GM18505 (cell line): ENCODE measurements around the gene FGF3.

ENCODE experiments used
- ATAC-seq: cut with Tn5 transposase; IDR thresholded peaks from one replicate; pipeline ENCODE4 v1.9.1; 2021; ENCODE audit not compliant: unreplicated experiment
- POLR2A ChIP-seq: IDR thresholded peaks from 4 replicates; pipeline ENCODE4 v1.6.1; 2011; ENCODE audit warnings: borderline replicate concordance; ENCODE audit not compliant: insufficient read depth, insufficient read length; ENCODE audit errors: extremely low read depth

The FGF3 gene

GRCh38 chr11:69799097-69799496 is 20.1 kb downstream of the FGF3 start:
- ATAC-seq, result no peak
- no peak for TF ChIP-seq POLR2A

GRCh38 chr11:69797737-69798528 is 21.3 kb downstream of the FGF3 start:
- no peak for ATAC-seq
- no peak for TF ChIP-seq POLR2A

- no peak for TF ChIP-seq POLR2A
- no peak for ATAC-seq
These were observed 22.1 kb downstream of the FGF3 start for GRCh38 chr11:69797156-69797555.

GRCh38 chr11:69796063-69796462 is 23.2 kb downstream of the FGF3 start:
- no peak for TF ChIP-seq POLR2A
- no peak for ATAC-seq

GRCh38 chr11:69791276-69792180 is 27.7 kb downstream of the FGF3 start:
- ATAC-seq, result no peak

GRCh38 chr11:69788956-69789355 is 30.3 kb downstream of the FGF3 start:
- no peak for ATAC-seq

More at GRCh38 chr11:69791276-69792180, 27.7 kb downstream of the FGF3 start:
- no peak for TF ChIP-seq POLR2A

GRCh38 chr11:69787906-69788305 is 31.3 kb downstream of the FGF3 start:
- no peak for ATAC-seq
- TF ChIP-seq POLR2A, result no peak

More at GRCh38 chr11:69788956-69789355, 30.3 kb downstream of the FGF3 start:
- TF ChIP-seq POLR2A, result no peak

GRCh38 chr11:69787457-69787856 is 31.8 kb downstream of the FGF3 start:
- no peak for TF ChIP-seq POLR2A
- no peak for ATAC-seq

GRCh38 chr11:69781241-69781640 is 38.0 kb downstream of the FGF3 start:
- ATAC-seq, result no peak
- TF ChIP-seq POLR2A, result no peak

- no peak for TF ChIP-seq POLR2A
- no peak for ATAC-seq
These were observed 40.8 kb downstream of the FGF3 start for GRCh38 chr11:69778373-69778772.

GRCh38 chr11:69775163-69775755 is 44.0 kb downstream of the FGF3 start, which contains the start of gene FGF4:
FGF4 (minus strand) TSS chr11:69775341; CDS start chr11:69775084, 257 bp downstream.
- no peak for ATAC-seq
- no peak for TF ChIP-seq POLR2A

GRCh38 chr11:69774354-69775162 is 44.7 kb downstream of the FGF3 start:
- no peak for TF ChIP-seq POLR2A
- no peak for ATAC-seq
